Gastrocnemius medialis (tissue), 4 donors: ENCODE data around the gene CCL4.

Experiments
- CTCF ChIP-seq, 5 experiments: fragments of 450-650 bp in 3 of 5; fragments of 200-600 bp in 2 of 5; sonication (generic) in 2 of 5; IDR thresholded peaks in 4 of 5; conservative IDR thresholded peaks in 1 of 5; 1 replicate in 4 of 5; 2 replicates in 1 of 5; pipeline ENCODE4 v1.5.1; 2016 to 2019; ENCODE audit warnings: antibody characterized with exemption in 5 of 5, mild to moderate bottlenecking in 3 of 5, moderate library complexity in 3 of 5
- POLR2A ChIP-seq, 2 donors: fragments of 450-650 bp; IDR thresholded peaks; one replicate each; pipeline ENCODE4 v1.6.1; 2017; ENCODE audit warnings: antibody characterized with exemption in 2 of 2, mild to moderate bottlenecking in 2 of 2, moderate library complexity in 2 of 2

- TF ChIP-seq CTCF (IDR thresholded peaks at IDR 0.05 in 4 of 5, conservative IDR thresholded peaks at IDR 0.05 in 1 of 5) (no peak), POLR2A (IDR thresholded peaks at IDR 0.05) (no peak)
Observed at GRCh38 chr17:36105781-36106492, 2.3 kb downstream of the CCL4 start.
